IMR-90 (cell line): ENCODE measurements around the gene RUNX2. TPM values are rescaled to one million over a fixed set of nuclear protein-coding genes. Genes with fewer than 3 reads are reported as not detected.
A peak's percentile ranks its signal among the peaks of the same experiment; 100 is the strongest.

ENCODE experiments used
- ATAC-seq: fragments of 200-7000 bp; cut with Tn5 transposase; 2 replicates; pipeline ENCODE4 v1.9.1; 2020; ENCODE audit warnings: low read depth, mild to moderate bottlenecking, moderate library complexity
- BruUV-seq: library from RNA; stranded (reverse); fragments of 400-500 nt; replicated peaks from 2 replicates; lab custom pipeline; 2021; lab: Mats Ljungman, UMichigan
- CTCF ChIA-PET: fragments of 300-600 bp; formaldehyde crosslinking; extraction: SDS; loops from one replicate; lab custom pipeline; 2021; ENCODE audit warnings: antibody characterized with exemption; lab: Yijun Ruan, JAX
- POLR2A ChIA-PET: fragments of 300-600 bp; sonication (Branson Sonifier 250); formaldehyde crosslinking; loops from one replicate; lab custom pipeline; 2022; ENCODE audit warnings: antibody characterized with exemption; ENCODE audit not compliant: unreplicated experiment; lab: Charles Lee
- DNase-seq: peaks from one replicate; pipeline ENCODE4 v3.0.0; 2013
- H2AFZ ChIP-seq: replicated peaks from 2 replicates; pipeline ENCODE3; 2013; ENCODE audit warnings: low read length, mild to moderate bottlenecking; ENCODE audit not compliant: poor library complexity
- H2AK5ac ChIP-seq: 2 replicates; pipeline ENCODE4 v1.6.1; 2013; ENCODE audit warnings: low read depth, low read length, inconsistent platforms
- H2AK9ac ChIP-seq: replicated peaks from 2 replicates; pipeline ENCODE3; 2013; ENCODE audit warnings: mild to moderate bottlenecking, low read depth, low read length, moderate library complexity; ENCODE audit not compliant: poor library complexity
- H2BK120ac ChIP-seq: 2 replicates; pipeline ENCODE4 v1.6.1; 2013; ENCODE audit warnings: low read depth, low read length, inconsistent platforms
- H2BK15ac ChIP-seq: 3 replicates; pipeline ENCODE4 v1.6.1; 2013; ENCODE audit warnings: low read depth, low read length, inconsistent platforms
- H2BK20ac ChIP-seq: 2 replicates; pipeline ENCODE4 v1.6.1; 2013; ENCODE audit warnings: low read depth, mild to moderate bottlenecking, inconsistent platforms, low read length, moderate library complexity
- H2BK5ac ChIP-seq: 2 replicates; pipeline ENCODE4 v1.6.1; 2013; ENCODE audit warnings: mild to moderate bottlenecking, low read depth, low read length, inconsistent platforms; ENCODE audit not compliant: poor library complexity, severe bottlenecking
- H3K14ac ChIP-seq: replicated peaks from 2 replicates; pipeline ENCODE4 v1.6.1; 2013; ENCODE audit warnings: low read depth, low read length, inconsistent platforms
- H3K18ac ChIP-seq: 2 replicates; pipeline ENCODE4 v1.6.1; 2013; ENCODE audit warnings: low read depth, low read length, control low read depth
- H3K23ac ChIP-seq: 2 replicates; pipeline ENCODE4 v1.6.1; 2013; ENCODE audit warnings: low read depth, low read length, inconsistent platforms
- H3K27ac ChIP-seq: 2 replicates; pipeline ENCODE4 v1.5.1; 2013; ENCODE audit warnings: mild to moderate bottlenecking, control low read depth, low read length; ENCODE audit not compliant: insufficient read depth
- H3K27me3 ChIP-seq: 2 replicates; pipeline ENCODE4 v1.6.1; 2013; ENCODE audit warnings: low read length; ENCODE audit not compliant: control insufficient read depth, insufficient read depth
- H3K36me3 ChIP-seq: 2 replicates; pipeline ENCODE4 v1.6.1; 2013; ENCODE audit warnings: low read length, mixed read lengths; ENCODE audit not compliant: control insufficient read depth, insufficient read depth
- H3K4ac ChIP-seq: 2 replicates; pipeline ENCODE4 v1.6.1; 2013; ENCODE audit warnings: low read depth, low read length, inconsistent platforms
- H3K4me1 ChIP-seq: 2 replicates; pipeline ENCODE4 v1.6.1; 2013; ENCODE audit warnings: low read length, mixed read lengths; ENCODE audit not compliant: control insufficient read depth, insufficient read depth
- H3K4me2 ChIP-seq: 2 replicates; pipeline ENCODE4 v1.6.1; 2013; ENCODE audit warnings: low read depth, mild to moderate bottlenecking, control low read depth, low read length, moderate library complexity
- H3K4me3 ChIP-seq: 2 replicates; pipeline ENCODE4 v1.5.1; 2013; ENCODE audit warnings: low read depth, mild to moderate bottlenecking, control low read depth, low read length, moderate library complexity; ENCODE audit not compliant: insufficient read depth
- H3K56ac ChIP-seq: 2 replicates; pipeline ENCODE4 v1.6.1; 2013; ENCODE audit warnings: low read length, inconsistent platforms; ENCODE audit not compliant: insufficient read depth; ENCODE audit errors: extremely low read depth
- H3K79me1 ChIP-seq, 2 experiments: 2 replicates each; pipeline ENCODE4 v1.6.1; 2013; ENCODE audit warnings: low read length in 2 of 2, inconsistent platforms in 1 of 2, low read depth in 1 of 2
- H3K9ac ChIP-seq: 2 replicates; pipeline ENCODE4 v1.6.1; 2013; ENCODE audit warnings: low read depth, low read length, control low read depth
- H3K9me1 ChIP-seq: 2 replicates; pipeline ENCODE4 v1.6.1; 2013; ENCODE audit warnings: low read length, inconsistent platforms; ENCODE audit not compliant: insufficient read depth
- H3K9me3 ChIP-seq: 2 replicates; pipeline ENCODE4 v1.6.1; 2013; ENCODE audit warnings: low read length; ENCODE audit not compliant: control insufficient read depth, insufficient read depth
- H4K20me1 ChIP-seq: 2 replicates; pipeline ENCODE4 v1.6.1; 2013; ENCODE audit warnings: low read length, inconsistent platforms; ENCODE audit not compliant: insufficient read depth
- H4K5ac ChIP-seq: 2 replicates; pipeline ENCODE4 v1.6.1; 2013; ENCODE audit warnings: mild to moderate bottlenecking, low read depth, low read length, control low read depth
- H4K8ac ChIP-seq, 2 experiments: 2 replicates each; pipeline ENCODE4 v1.6.1; 2013; ENCODE audit warnings: low read depth in 2 of 2, low read length in 2 of 2, control low read depth in 1 of 2, inconsistent platforms in 1 of 2
- H4K91ac ChIP-seq: 2 replicates; pipeline ENCODE4 v1.6.1; 2013; ENCODE audit warnings: low read depth, low read length, inconsistent platforms; ENCODE audit not compliant: insufficient read depth
- FOS ChIP-seq: fragments of 150-350 bp; IDR thresholded peaks from 2 replicates; pipeline ENCODE4 v1.6.1; 2016; ENCODE audit warnings: low read depth, low read length
- WGBS, 2 experiments: methylation state at CpG; one replicate each; pipeline versions ENCODE4 v1.1.5 to v1.1.7; 2013; ENCODE audit warnings: missing lambda C conversion rate in 2 of 2; ENCODE audit not compliant: insufficient read length in 1 of 2; ENCODE audit errors: extremely low coverage in 2 of 2; 5-methylcytosine and 5-hydroxymethylcytosine counted together
- dilution Hi-C: fragments of 300-500 bp; cut with HindIII; formaldehyde crosslinking; loops from one replicate; pipeline ENCODE4 v1.14.3; 2018; ENCODE audit warnings: low sequenced_read_pairs; ENCODE audit not compliant: unreplicated experiment
- in situ Hi-C: fragments of 300-500 bp; cut with MboI; formaldehyde crosslinking; loops from 3 replicates; pipeline ENCODE4 v1.14.3; 2019; ENCODE audit warnings: low sequenced_read_pairs, inconsistent platforms, mixed read lengths
- intact Hi-C: fragments of 100-400 bp; cut with micrococcal nuclease; formaldehyde crosslinking; loops from 2 replicates; pipeline ENCODE4 v1.10.0; 2022
- polyA plus RNA-seq, 3 experiments: library from polyadenylated mRNA; depleted of rRNA; stranded (reverse); fragments of >200 nt; gene quantifications; 2 replicates each; pipeline ENCODE4 v1.2.3, GENCODE V29; 2012; ENCODE audit warnings: low replicate concordance in 1 of 3
- total RNA-seq: library from RNA; depleted of rRNA; stranded (reverse); fragments of >200 nt; gene quantifications from 2 replicates; pipeline ENCODE4 v1.2.3, GENCODE V29; 2012

The RUNX2 gene
- total and polyA plus RNA-seq, 2 of the 4 experiments (the other 2 are of a cell fraction), result 2.3 to 4.7 TPM

GRCh38 chr6:45462190-45463134, 134.3 kb downstream of the RUNX2 start:
- DNase-seq (no peak), ATAC-seq (no peak)
- peak overlapping the region; percentile 33 for H3K4ac ChIP-seq
- H2BK20ac ChIP-seq, result no peak overlapping the region
- intact Hi-C loops, result no loop called here
- peak overlapping the region; percentile 14; the same call in 1 of the 2 replicates for H2BK120ac ChIP-seq
- peaks cover 7 to 37% of the 10 kb centered on the region in 2 experiments; a peak in 3 of 4 replicates for H3K79me1 ChIP-seq
- dilution Hi-C loops, result no loop called here
- no peak overlapping the region for H3K27ac ChIP-seq
- no peak overlapping the region; the same call in 2 of the 3 replicates for H2BK15ac ChIP-seq
- H3K9ac ChIP-seq, result no peak overlapping the region
- H3K9me1 ChIP-seq, result peaks cover 12% of the 10 kb centered on the region
- peak overlapping the region; percentile 51; the same call in 1 of the 2 replicates for H2AK5ac ChIP-seq
- ChIA-PET CTCF (no interaction called here), POLR2A (no interaction called here)
- H3K4me1 ChIP-seq, result peaks cover 3% of the 10 kb centered on the region
- H3K36me3 ChIP-seq, result 0 out of 2 replicates have a peak, but pooled peaks cover 2% of the 10 kb centered on the region
- no peaks in the 10 kb centered on the region for H3K9me3 ChIP-seq
- H2AK9ac ChIP-seq, result peak overlapping the region; percentile 38
- no peak overlapping the region for H2AFZ ChIP-seq
- no peaks in the 10 kb centered on the region for H4K20me1 ChIP-seq
- no peak overlapping the region for H3K4me2 ChIP-seq
- no peak overlapping the region for H2BK5ac ChIP-seq
- TF ChIP-seq FOS, result no peak
- BruUV-seq, result no TSS peak
- H3K14ac ChIP-seq, result no peak overlapping the region
- H3K18ac ChIP-seq, result no peak overlapping the region
- no peak overlapping the region for H3K56ac ChIP-seq
- no peak overlapping the region for H4K91ac ChIP-seq
- H3K4me3 ChIP-seq, result no peak overlapping the region
- WGBS, 2 experiments, result no CpG with 5 or more reads among the region's 7 CpGs
- in situ Hi-C loops, result no loop called here
- H3K27me3 ChIP-seq, result no peaks in the 10 kb centered on the region
- peak overlapping the region in 1 of 2 experiments; percentile 42; a peak in 1 of 4 replicates for H4K8ac ChIP-seq
- H3K23ac ChIP-seq, result peak overlapping the region; percentile 53; the same call in 1 of the 2 replicates
- H4K5ac ChIP-seq, result no peak overlapping the region
